Measurements from ENCODE around the gene FGF6.

FGF6 gene

GRCh38 chr12:4447151-4447550 lies 1.5 kb upstream of the FGF6 start:
- TF ChIP-seq EZH2phosphoT487 (IDR thresholded peaks at IDR 0.05; ENCODE audit: borderline replicate concordance, low read length): no peak
- TF ChIP-seq, protein P1, sequence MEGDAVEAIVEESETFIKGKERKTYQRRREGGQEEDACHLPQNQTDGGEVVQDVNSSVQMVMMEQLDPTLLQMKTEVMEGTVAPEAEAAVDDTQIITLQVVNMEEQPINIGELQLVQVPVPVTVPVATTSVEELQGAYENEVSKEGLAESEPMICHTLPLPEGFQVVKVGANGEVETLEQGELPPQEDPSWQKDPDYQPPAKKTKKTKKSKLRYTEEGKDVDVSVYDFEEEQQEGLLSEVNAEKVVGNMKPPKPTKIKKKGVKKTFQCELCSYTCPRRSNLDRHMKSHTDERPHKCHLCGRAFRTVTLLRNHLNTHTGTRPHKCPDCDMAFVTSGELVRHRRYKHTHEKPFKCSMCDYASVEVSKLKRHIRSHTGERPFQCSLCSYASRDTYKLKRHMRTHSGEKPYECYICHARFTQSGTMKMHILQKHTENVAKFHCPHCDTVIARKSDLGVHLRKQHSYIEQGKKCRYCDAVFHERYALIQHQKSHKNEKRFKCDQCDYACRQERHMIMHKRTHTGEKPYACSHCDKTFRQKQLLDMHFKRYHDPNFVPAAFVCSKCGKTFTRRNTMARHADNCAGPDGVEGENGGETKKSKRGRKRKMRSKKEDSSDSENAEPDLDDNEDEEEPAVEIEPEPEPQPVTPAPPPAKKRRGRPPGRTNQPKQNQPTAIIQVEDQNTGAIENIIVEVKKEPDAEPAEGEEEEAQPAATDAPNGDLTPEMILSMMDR (IDR thresholded peaks at IDR 0.05; ENCODE audit: low read depth, low read length, poor library complexity, severe bottlenecking): no peak
- no peaks in the 10 kb centered on the region for H4K20me1 ChIP-seq (ENCODE audit: control insufficient read depth, insufficient read depth, low read depth, low read length)
- H3K27ac ChIP-seq (ENCODE audit: low read depth, low read length): no peak overlapping the region
- H3F3A ChIP-seq (ENCODE audit: control insufficient read depth, insufficient read depth): no peaks in the 10 kb centered on the region
- no peaks in the 10 kb centered on the region for H3K9me3 ChIP-seq (ENCODE audit: control insufficient read depth, insufficient read depth, low read length)
- no peaks in the 10 kb centered on the region for H3K79me2 ChIP-seq (ENCODE audit: control insufficient read depth, low read length)
- H3K36me3 ChIP-seq (ENCODE audit: control insufficient read depth, low read length): no peaks in the 10 kb centered on the region
- H3K4me1 ChIP-seq (ENCODE audit: control insufficient read depth, low read length): peaks cover 10% of the 10 kb centered on the region
- H3K27me3 ChIP-seq (ENCODE audit: control insufficient read depth, low read length): 0 out of 2 replicates have a peak, but pooled peaks cover 1% of the 10 kb centered on the region
- H3K4me2 ChIP-seq (ENCODE audit: low read length): no peak overlapping the region
- H3K9me2 ChIP-seq (replicated peaks; ENCODE audit: control insufficient read depth, low read length): no peaks in the 10 kb centered on the region
- no peak overlapping the region for H3K4me3 ChIP-seq (ENCODE audit: low read length)

- Histone ChIP-seq H3K27ac (ENCODE audit: low read depth, low read length) (no peak overlapping the region), H3K9me2 (replicated peaks; ENCODE audit: control insufficient read depth, low read length) (no peaks in the 10 kb centered on the region), H3K36me3 (ENCODE audit: control insufficient read depth, low read length) (no peaks in the 10 kb centered on the region), H3K79me2 (ENCODE audit: control insufficient read depth, low read length) (no peaks in the 10 kb centered on the region), H3K27me3 (ENCODE audit: control insufficient read depth, low read length) (peaks cover 9% of the 10 kb centered on the region; the same call in 1 of the 2 replicates), H4K20me1 (ENCODE audit: control insufficient read depth, insufficient read depth, low read depth, low read length) (no peaks in the 10 kb centered on the region), H3K9me3 (ENCODE audit: control insufficient read depth, insufficient read depth, low read length) (no peaks in the 10 kb centered on the region), H3K4me3 (ENCODE audit: low read length) (no peak overlapping the region), H3K4me1 (ENCODE audit: control insufficient read depth, low read length) (peaks cover 10% of the 10 kb centered on the region), H3K4me2 (ENCODE audit: low read length) (no peak overlapping the region), H3F3A (ENCODE audit: control insufficient read depth, insufficient read depth) (no peaks in the 10 kb centered on the region)
- TF ChIP-seq EZH2phosphoT487 (IDR thresholded peaks at IDR 0.05; ENCODE audit: borderline replicate concordance, low read length): no peak
- TF ChIP-seq, protein P1 (IDR thresholded peaks at IDR 0.05; ENCODE audit: low read depth, low read length, poor library complexity, severe bottlenecking): no peak
These were observed 720 bp upstream of the FGF6 start for GRCh38 chr12:4446335-4446734.

DNA sequence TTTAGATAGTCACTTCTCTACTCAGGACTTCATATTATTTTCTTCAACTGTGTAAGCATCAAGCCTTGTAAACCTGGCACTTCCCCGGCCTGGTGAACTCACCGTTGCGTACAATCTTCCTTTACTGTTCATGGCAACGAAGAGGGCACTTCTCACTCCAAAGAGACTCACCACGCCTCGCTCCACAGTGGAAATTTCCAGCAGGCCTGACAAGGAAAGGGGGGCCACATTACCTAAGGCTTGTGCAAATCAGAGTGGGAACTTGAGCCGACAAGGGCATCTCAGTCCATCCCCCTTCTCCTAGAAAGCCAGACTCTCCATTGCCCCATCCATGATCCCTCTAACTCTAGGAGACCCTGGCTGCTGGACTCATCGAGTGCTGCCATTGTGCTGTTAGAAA lies 1.6 kb downstream of the FGF6 start:
- Histone ChIP-seq H3K4me1 (ENCODE audit: control insufficient read depth, low read length) (peaks cover 10% of the 10 kb centered on the region), H3K4me2 (ENCODE audit: low read length) (no peak overlapping the region), H3K4me3 (ENCODE audit: low read length) (no peak overlapping the region), H3K36me3 (ENCODE audit: control insufficient read depth, low read length) (no peaks in the 10 kb centered on the region), H4K20me1 (ENCODE audit: control insufficient read depth, insufficient read depth, low read depth, low read length) (no peaks in the 10 kb centered on the region), H3K79me2 (ENCODE audit: control insufficient read depth, low read length) (no peaks in the 10 kb centered on the region), H3K27me3 (ENCODE audit: control insufficient read depth, low read length) (peaks cover 10% of the 10 kb centered on the region; the same call in 1 of the 2 replicates), H3K27ac (ENCODE audit: low read depth, low read length) (no peak overlapping the region), H3F3A (ENCODE audit: control insufficient read depth, insufficient read depth) (no peaks in the 10 kb centered on the region), H3K9me3 (ENCODE audit: control insufficient read depth, insufficient read depth, low read length) (no peaks in the 10 kb centered on the region), H3K9me2 (replicated peaks; ENCODE audit: control insufficient read depth, low read length) (no peaks in the 10 kb centered on the region)
- no peak for TF ChIP-seq EZH2phosphoT487 (IDR thresholded peaks at IDR 0.05; ENCODE audit: borderline replicate concordance, low read length)
- TF ChIP-seq, protein P1 (IDR thresholded peaks at IDR 0.05; ENCODE audit: low read depth, low read length, poor library complexity, severe bottlenecking): no peak

All from DOHH2 (cell line).